ENCODE results near the gene ZNF716. TPM values are rescaled to one million over a fixed set of nuclear protein-coding genes. Genes with fewer than 3 reads are reported as not detected.
"Not testable (repeated sequence)": the region's sequence is repeated elsewhere in the genome, so short reads cannot be mapped to it uniquely, and the experiment has no call there.

Gene ZNF716
- total RNA-seq, 4 donors from 2014 or later, result not detected

DNA sequence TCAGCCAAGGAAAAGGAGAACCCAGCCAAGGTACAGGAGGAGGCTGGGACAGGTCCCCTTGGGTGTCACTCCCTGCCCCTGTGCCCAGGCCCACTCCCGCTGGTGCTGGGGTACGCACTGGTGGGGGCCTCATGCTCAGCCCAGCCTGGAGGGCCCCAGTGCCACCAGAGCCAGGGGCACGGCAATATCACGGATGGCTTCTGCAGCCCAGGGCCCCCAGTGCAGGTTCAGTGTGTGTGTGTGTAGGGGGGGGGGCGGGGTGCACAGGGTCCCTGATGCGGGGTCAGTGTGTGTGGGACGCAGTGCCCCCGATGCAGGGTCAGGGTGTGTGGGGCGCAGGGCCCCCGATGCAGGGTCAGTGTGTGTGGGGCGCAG is 23.4 kb upstream of the ZNF716 start:
- DNase-seq (ENCODE audit: low spot score), result no peak
- TF ChIP-seq, protein P1, sequence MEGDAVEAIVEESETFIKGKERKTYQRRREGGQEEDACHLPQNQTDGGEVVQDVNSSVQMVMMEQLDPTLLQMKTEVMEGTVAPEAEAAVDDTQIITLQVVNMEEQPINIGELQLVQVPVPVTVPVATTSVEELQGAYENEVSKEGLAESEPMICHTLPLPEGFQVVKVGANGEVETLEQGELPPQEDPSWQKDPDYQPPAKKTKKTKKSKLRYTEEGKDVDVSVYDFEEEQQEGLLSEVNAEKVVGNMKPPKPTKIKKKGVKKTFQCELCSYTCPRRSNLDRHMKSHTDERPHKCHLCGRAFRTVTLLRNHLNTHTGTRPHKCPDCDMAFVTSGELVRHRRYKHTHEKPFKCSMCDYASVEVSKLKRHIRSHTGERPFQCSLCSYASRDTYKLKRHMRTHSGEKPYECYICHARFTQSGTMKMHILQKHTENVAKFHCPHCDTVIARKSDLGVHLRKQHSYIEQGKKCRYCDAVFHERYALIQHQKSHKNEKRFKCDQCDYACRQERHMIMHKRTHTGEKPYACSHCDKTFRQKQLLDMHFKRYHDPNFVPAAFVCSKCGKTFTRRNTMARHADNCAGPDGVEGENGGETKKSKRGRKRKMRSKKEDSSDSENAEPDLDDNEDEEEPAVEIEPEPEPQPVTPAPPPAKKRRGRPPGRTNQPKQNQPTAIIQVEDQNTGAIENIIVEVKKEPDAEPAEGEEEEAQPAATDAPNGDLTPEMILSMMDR (IDR thresholded peaks at IDR 0.05), result no peak
- no peak for ATAC-seq (ENCODE audit: low FRiP score)

DNA sequence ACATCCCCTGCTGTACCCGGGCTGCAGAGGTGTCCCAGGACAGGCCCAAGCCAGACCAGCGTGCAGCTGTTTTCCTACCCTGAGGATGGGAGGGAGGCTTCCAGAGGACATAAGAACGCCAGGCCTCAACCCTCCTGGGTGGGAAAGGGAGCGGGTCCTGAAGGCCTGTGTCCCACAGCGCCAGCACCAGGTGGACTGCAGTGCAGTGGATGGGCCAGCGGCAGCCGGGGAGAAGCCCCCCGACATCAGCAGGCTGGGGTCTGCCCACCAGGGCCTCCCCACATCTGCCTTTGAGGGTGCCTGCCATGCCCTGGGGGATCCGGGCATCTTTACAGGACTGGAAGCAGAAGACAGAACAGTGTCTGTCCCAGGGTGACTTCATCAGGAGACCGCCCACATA is 22.8 kb upstream of the ZNF716 start:
- TF ChIP-seq, protein P1 (IDR thresholded peaks at IDR 0.05), result no peak
- DNase-seq (ENCODE audit: low spot score), result no peak
- ATAC-seq (ENCODE audit: low FRiP score), result no peak

DNA sequence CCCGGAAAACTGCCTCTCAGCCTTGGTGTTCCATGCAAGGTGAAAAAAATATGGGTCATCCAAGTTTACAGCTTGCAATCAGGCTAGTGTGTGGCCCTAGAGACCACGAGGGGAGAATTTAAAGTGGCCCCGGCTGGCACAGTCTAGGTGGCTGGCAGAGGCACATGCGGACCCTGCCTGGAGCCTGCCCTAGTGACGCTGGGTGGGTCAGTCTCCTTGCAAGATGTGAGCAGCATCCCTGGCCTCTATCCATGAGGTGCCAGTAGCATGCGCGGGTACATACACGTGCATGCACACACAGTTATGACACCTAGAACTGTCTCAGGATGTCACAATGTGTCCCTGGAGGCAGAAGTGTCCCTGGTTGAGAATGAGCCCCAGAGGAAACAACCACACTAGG is 22.4 kb upstream of the ZNF716 start:
- TF ChIP-seq, protein P1 (IDR thresholded peaks at IDR 0.05), result no peak
- ATAC-seq (ENCODE audit: low FRiP score) (no peak), DNase-seq (ENCODE audit: low spot score) (no peak)

DNA sequence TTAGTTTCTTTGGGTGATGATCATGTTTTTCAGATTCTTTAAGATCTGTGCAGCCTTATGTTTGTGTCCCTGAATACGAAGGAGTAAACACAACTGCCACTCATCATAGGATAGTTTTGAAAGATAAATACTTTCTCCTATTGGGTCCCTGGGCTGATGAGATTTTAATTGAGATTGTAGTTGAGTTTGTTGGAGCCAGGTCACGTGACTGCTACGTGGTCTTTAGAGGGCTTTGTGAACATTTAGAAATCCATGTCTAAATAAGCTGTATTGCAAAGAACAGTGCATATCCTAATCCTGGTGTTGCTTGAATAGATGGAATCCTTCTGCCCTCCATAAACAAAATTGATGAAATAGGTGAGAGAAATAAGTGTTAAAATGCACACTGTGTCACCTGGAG is 17.4 kb upstream of the ZNF716 start:
- ATAC-seq (ENCODE audit: low FRiP score) (no peak), DNase-seq (ENCODE audit: low spot score) (no peak)
- TF ChIP-seq, protein P1 (IDR thresholded peaks at IDR 0.05), result no peak

DNA sequence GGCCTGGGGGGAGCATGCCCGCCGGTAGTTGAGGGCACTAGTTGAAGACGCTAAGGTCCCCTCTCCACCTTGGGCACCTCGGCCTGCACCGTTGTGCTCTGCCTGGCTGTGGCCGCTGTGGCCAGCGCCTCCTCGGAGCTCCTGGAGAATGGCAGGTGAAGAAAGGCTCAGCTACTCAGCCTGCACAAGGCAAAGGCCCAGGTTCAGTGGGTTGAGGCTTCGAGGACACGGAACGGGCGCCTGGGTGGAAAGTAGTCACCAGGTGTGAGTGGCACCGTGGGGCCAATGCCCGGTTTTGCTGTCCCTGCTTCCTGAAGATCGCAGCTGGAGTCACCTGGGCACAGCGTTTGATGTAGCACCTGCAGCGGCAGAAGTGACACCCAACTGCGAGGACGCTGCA is 12.4 kb upstream of the ZNF716 start:
- ATAC-seq (ENCODE audit: low FRiP score) (no peak), DNase-seq (ENCODE audit: low spot score) (no peak)
- TF ChIP-seq, protein P1 (IDR thresholded peaks at IDR 0.05), result no peak

DNA sequence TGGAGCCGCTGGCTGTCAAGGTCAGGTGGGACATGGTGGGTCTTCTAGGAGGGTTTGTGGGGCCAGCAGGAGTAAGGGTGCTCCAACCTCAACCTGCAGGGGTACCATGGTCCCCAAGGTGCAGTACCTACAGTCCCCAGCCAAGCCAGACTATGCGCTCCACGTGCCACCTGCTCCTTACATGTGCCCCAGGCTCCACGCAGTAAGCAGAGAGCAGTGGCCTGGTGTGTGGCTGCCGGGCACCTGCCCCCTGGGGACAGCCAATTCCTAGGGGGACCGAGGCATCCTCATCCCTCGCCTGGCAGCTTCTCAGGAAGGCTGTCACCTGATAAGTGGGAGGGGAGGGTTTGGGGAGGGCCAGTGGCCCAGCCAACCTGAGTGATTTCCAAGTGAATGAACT is 11.7 kb upstream of the ZNF716 start:
- DNase-seq (ENCODE audit: low spot score), result no peak
- TF ChIP-seq, protein P1 (IDR thresholded peaks at IDR 0.05), result no peak
- ATAC-seq (ENCODE audit: low FRiP score), result peak; percentile 9

DNA sequence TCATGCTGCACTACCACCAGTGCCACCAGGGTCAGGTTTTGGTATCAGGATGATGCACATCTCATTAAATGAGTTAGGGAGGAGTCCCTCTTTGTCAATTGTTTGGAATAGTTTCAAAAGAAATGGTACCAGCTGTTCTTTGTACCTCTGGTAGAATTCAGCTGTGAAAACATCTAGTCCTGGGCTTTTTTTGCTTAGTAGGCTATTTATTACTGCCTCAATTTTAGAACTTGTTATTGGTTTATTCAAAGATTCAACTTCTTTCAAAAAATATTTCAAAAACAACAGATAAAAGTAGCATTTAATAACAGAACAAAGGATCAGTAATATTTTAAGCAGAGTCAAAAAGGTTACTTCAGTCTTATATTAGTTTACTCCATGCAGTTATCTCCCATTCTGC is 6.4 kb upstream of the ZNF716 start:
- TF ChIP-seq, protein P1 (IDR thresholded peaks at IDR 0.05), result no peak
- DNase-seq (ENCODE audit: low spot score) (no peak), ATAC-seq (ENCODE audit: low FRiP score) (no peak)

DNA sequence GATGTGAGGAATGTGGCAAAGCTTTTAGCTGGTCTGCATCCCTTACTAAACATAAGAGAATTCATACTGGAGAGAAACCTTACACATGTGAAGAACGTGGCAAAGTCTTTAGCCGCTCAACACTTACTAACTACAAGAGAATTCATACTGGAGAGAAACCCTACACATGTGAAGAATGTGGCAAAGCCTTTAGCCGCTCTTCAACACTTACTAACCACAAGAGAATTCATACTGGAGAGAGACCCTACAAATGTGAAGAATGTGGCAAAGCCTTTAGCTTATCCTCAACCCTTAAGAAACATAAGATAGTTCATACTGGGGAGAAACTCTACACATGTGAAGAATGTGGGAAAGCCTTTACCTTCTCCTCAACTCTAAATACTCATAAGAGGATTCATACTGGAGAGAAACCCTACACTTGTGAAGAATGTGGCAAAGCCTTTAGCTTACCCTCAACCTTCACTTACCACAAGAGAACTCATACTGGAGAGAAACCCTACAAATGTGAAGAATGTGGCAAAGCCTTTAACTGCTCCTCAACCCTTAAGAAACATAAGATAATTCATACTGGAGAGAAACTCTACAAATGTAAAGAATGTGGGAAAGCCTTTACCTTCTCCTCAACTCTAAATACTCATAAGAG is 19.3 kb downstream of the ZNF716 start:
- not testable (repeated sequence) for DNase-seq (ENCODE audit: low spot score); ATAC-seq (ENCODE audit: low FRiP score)

DNA sequence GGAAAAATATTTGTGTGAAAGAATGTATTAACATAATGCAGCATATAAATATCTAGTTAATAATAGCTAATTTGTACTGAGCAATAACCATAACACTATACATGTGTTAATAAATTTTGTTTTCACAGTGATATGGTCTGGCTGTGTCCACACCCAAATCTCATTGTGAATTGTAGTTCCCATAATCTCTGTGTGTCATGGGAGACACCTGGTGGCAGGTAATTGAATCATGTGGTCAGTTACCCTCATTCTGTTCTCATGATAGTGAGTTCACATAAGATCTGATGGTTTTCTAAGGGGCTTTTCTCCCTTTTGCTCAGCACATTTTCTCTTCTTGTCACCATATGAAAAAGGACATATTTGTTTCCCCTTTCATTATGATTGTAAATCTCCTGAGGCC is 30.3 kb downstream of the ZNF716 start:
- DNase-seq (ENCODE audit: low spot score); ATAC-seq (ENCODE audit: low FRiP score): not testable (repeated sequence)

DNA sequence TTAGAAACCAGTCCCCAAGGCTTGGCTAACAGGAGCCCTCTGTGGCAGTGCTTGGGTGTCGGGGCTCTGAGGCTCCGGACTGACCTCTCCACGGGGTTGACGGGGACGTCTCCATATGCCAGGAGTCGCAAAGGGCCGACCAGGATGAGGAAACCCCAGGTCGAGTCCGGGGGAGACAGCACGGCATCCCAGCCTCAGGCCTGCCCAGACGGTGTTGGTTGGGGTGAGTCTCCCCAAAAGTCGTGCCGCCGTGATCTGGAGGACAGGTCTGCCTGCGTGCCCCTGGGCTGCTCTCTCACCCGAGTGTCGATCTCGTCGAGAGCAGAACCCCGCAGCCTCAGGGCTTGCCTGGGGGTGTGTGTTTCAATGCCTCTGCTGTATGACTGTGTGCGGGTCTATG is 35.0 kb downstream of the ZNF716 start:
- not testable (repeated sequence) for DNase-seq (ENCODE audit: low spot score); ATAC-seq (ENCODE audit: low FRiP score)

Data from omental fat pad (tissue), 4 donors.